Femur (tissue), 1 donor: ENCODE results near the gene KCNIP4.

ENCODE experiments used
- DNase-seq: peaks from one replicate; pipeline ENCODE4 v3.0.0-alpha.2; 2017

The KCNIP4 gene

GRCh38 chr4:21835712-21836111 is 112.9 kb downstream of the KCNIP4 start:
- no peak for DNase-seq

GRCh38 chr4:21830272-21830671 is 118.3 kb downstream of the KCNIP4 start:
- no peak for DNase-seq

GRCh38 chr4:21827575-21827974 is 121.0 kb downstream of the KCNIP4 start:
- DNase-seq = no peak

- DNase-seq = no peak
Observed at GRCh38 chr4:21826071-21826470, 122.5 kb downstream of the KCNIP4 start.

- peak; percentile 36 for DNase-seq
Observed at GRCh38 chr4:21819086-21819485, 129.5 kb downstream of the KCNIP4 start.

GRCh38 chr4:21815651-21816377 is 132.8 kb downstream of the KCNIP4 start:
- DNase-seq = no peak

- no peak for DNase-seq
Observed at GRCh38 chr4:21811565-21811964, 137.0 kb downstream of the KCNIP4 start.

GRCh38 chr4:21806991-21807390 is 141.6 kb downstream of the KCNIP4 start:
- DNase-seq = no peak

- DNase-seq = no peak
Observed at GRCh38 chr4:21802406-21802805, 146.2 kb downstream of the KCNIP4 start.

- no peak for DNase-seq
Observed at GRCh38 chr4:21801661-21802385, 146.7 kb downstream of the KCNIP4 start.

- no peak for DNase-seq
Observed at GRCh38 chr4:21795091-21795490, 153.5 kb downstream of the KCNIP4 start.

- no peak for DNase-seq
Observed at GRCh38 chr4:21792736-21793135, 155.8 kb downstream of the KCNIP4 start.

GRCh38 chr4:21790438-21791029 is 158.0 kb downstream of the KCNIP4 start:
- DNase-seq = no peak

- DNase-seq = no peak
Observed at GRCh38 chr4:21780148-21780547, 168.4 kb downstream of the KCNIP4 start.

GRCh38 chr4:21778702-21779101 is 169.9 kb downstream of the KCNIP4 start:
- no peak for DNase-seq

- DNase-seq = no peak
Observed at GRCh38 chr4:21775703-21776102, 172.9 kb downstream of the KCNIP4 start.

- no peak for DNase-seq
Observed at GRCh38 chr4:21769404-21770147, 179.0 kb downstream of the KCNIP4 start.

- no peak for DNase-seq
Observed at GRCh38 chr4:21768349-21769310, 179.9 kb downstream of the KCNIP4 start.

GRCh38 chr4:21765810-21766407 is 182.7 kb downstream of the KCNIP4 start:
- no peak for DNase-seq

- DNase-seq = no peak
Observed at GRCh38 chr4:21763855-21764254, 184.7 kb downstream of the KCNIP4 start.

- DNase-seq = no peak
Observed at GRCh38 chr4:21757248-21757647, 191.3 kb downstream of the KCNIP4 start.
